GM19193 (cell line): ENCODE results near the gene ACTL8.

Experiments used
- POLR2A ChIP-seq: IDR thresholded peaks from 4 replicates; pipeline ENCODE4 v1.6.1; 2011; ENCODE audit not compliant: insufficient read depth, insufficient read length; ENCODE audit errors: extremely low read depth

The ACTL8 gene

GRCh38 chr1:17856496-17857108 lies 101.5 kb downstream of the ACTL8 start:
- TF ChIP-seq POLR2A = no peak

GRCh38 chr1:17857109-17857499 lies 102.0 kb downstream of the ACTL8 start:
- no peak for TF ChIP-seq POLR2A

GRCh38 chr1:17857996-17858395 lies 102.9 kb downstream of the ACTL8 start:
- no peak for TF ChIP-seq POLR2A

GRCh38 chr1:17860812-17861211 lies 105.7 kb downstream of the ACTL8 start:
- no peak for TF ChIP-seq POLR2A

GRCh38 chr1:17861685-17862084 lies 106.6 kb downstream of the ACTL8 start:
- no peak for TF ChIP-seq POLR2A

- no peak for TF ChIP-seq POLR2A
Measured at GRCh38 chr1:17862121-17862520, 107.0 kb downstream of the ACTL8 start.

- TF ChIP-seq POLR2A = no peak
Measured at GRCh38 chr1:17865912-17866739, 111.0 kb downstream of the ACTL8 start.

- TF ChIP-seq POLR2A = no peak
Measured at GRCh38 chr1:17866740-17867029, 111.6 kb downstream of the ACTL8 start.

GRCh38 chr1:17867470-17867869 lies 112.3 kb downstream of the ACTL8 start:
- no peak for TF ChIP-seq POLR2A

GRCh38 chr1:17869815-17870214 lies 114.7 kb downstream of the ACTL8 start:
- TF ChIP-seq POLR2A = no peak

GRCh38 chr1:17870679-17871078 lies 115.5 kb downstream of the ACTL8 start:
- TF ChIP-seq POLR2A = no peak

GRCh38 chr1:17873007-17873675 lies 118.0 kb downstream of the ACTL8 start:
- no peak for TF ChIP-seq POLR2A

- TF ChIP-seq POLR2A = no peak
Measured at GRCh38 chr1:17874231-17874630, 119.1 kb downstream of the ACTL8 start.

GRCh38 chr1:17874710-17875109 lies 119.6 kb downstream of the ACTL8 start:
- no peak for TF ChIP-seq POLR2A

GRCh38 chr1:17875171-17875881 lies 120.2 kb downstream of the ACTL8 start:
- TF ChIP-seq POLR2A = no peak
